K562 (cell line): ENCODE data around the gene CCNO. TPM values are rescaled to one million over a fixed set of nuclear protein-coding genes. Genes with fewer than 3 reads are reported as not detected.

Experiments used
- CHD7 ChIP-seq: fragments of 200-600 bp; sonication (generic); IDR thresholded peaks from one replicate; pipeline ENCODE4 v1.6.1; 2012; ENCODE audit warnings: mild to moderate bottlenecking, low read depth, low read length, inconsistent platforms
- E4F1 ChIP-seq: fragments of 250-450 bp; sonication (Bioruptor Pico); IDR thresholded peaks from 2 replicates; pipeline ENCODE4 v1.5.0; 2021; ENCODE audit warnings: mild to moderate bottlenecking, borderline replicate concordance
- GTF2F1 ChIP-seq: IDR thresholded peaks from 2 replicates; pipeline ENCODE4 v1.6.1; 2011; ENCODE audit warnings: low read depth, low read length, improper control_type of control experiment
- MNT ChIP-seq, 2 experiments: fragments of 450-650 bp; conservative IDR thresholded peaks; 2 replicates each; pipeline ENCODE4 v1.6.1; 2017; ENCODE audit warnings: mild to moderate bottlenecking in 2 of 2, moderate library complexity in 2 of 2
- NEUROD1 ChIP-seq: fragments of 150-350 bp; IDR thresholded peaks from 2 replicates; pipeline ENCODE4 v1.6.1; 2014; ENCODE audit warnings: borderline replicate concordance, low read length, low read depth; ENCODE audit not compliant: partially characterized antibody
- RBM34 ChIP-seq: fragments of 200-400 bp; formaldehyde crosslinking; IDR thresholded peaks from 2 replicates; pipeline ENCODE4 v1.6.1; 2018; ENCODE audit warnings: low read length, borderline replicate concordance; ENCODE audit not compliant: insufficient read depth
- RCOR1 ChIP-seq, 2 experiments: IDR thresholded peaks; 2 replicates each; pipeline ENCODE4 v1.6.1; 2012; ENCODE audit warnings: low read depth in 2 of 2, low read length in 2 of 2, borderline replicate concordance in 1 of 2, improper control_type of control experiment in 1 of 2
- SRSF7 ChIP-seq: fragments of 200-400 bp; formaldehyde crosslinking; optimal IDR thresholded peaks from 2 replicates; pipeline ENCODE3; 2017; ENCODE audit warnings: mild to moderate bottlenecking, low read depth, low read length
- TAF1 ChIP-seq: IDR thresholded peaks from 2 replicates; pipeline ENCODE4 v1.6.1; 2011; ENCODE audit warnings: mild to moderate bottlenecking, low read length, moderate library complexity; ENCODE audit not compliant: insufficient read depth, control insufficient read depth, severe bottlenecking; ENCODE audit errors: extremely low read depth
- polyA plus RNA-seq, 8 experiments: library from polyadenylated mRNA; depleted of rRNA in 4 of 8; stranded (reverse) in 5 of 8; unstranded in 3 of 8; fragments of >200 nt; fragmentation: Nextera tagmentation in 2 of 8; fragmentation: Illumina TruSeq in 1 of 8; extraction: Ambion mirVana in 2 of 8; extraction: Trizol in 1 of 8; gene quantifications; 2 replicates each; pipeline versions ENCODE4 v1.2.1 to v1.2.3, GENCODE V29; 2011 to 2014; ENCODE audit warnings: inconsistent platforms in 1 of 8, missing spikeins in 1 of 8
- total RNA-seq, 7 experiments: library from RNA; depleted of rRNA in 6 of 7; stranded (reverse); fragments of >200 nt in 6 of 7; fragmentation: Illumina TruSeq in 2 of 7; extraction: Trizol in 2 of 7; gene quantifications; 2 replicates each; pipeline versions ENCODE4 v1.2.1 to v1.2.3, GENCODE V29; 2011 to 2021; ENCODE audit warnings: low replicate concordance in 1 of 7

The CCNO gene
- total and polyA plus RNA-seq, 9 of the 15 experiments (the other 6 are each of a cell fraction or from before 2014, with no cell fraction given), result 0.08 to 3.1 (median 0.29) TPM

- TF ChIP-seq CHD7, result no peak
- no peak for TF ChIP-seq RBM34
- TF ChIP-seq MNT (conservative IDR thresholded peaks at IDR 0.05), result peak in 1 of 2 experiments; percentile 42; a peak in 1 of 4 replicates
- no peak for TF ChIP-seq E4F1
- peak in 1 of 2 experiments; percentile 39; a peak in 1 of 4 replicates for TF ChIP-seq RCOR1 (IDR thresholded peaks at IDR 0.05; ENCODE audit: borderline replicate concordance in 1 of 2, low read depth in 2 of 2, low read length in 2 of 2)
- peak; percentile 30 for TF ChIP-seq TAF1
- TF ChIP-seq NEUROD1, result no peak
- no peak for TF ChIP-seq SRSF7
- TF ChIP-seq GTF2F1, result no peak
Measured at GRCh38 chr5:55226027-55226933, 7.1 kb downstream of the CCNO start (continued).
